GM12872 (cell line): Measurements from ENCODE around the gene VAX1.

Experiments
- TF ChIP-seq, protein P1 (sequence below): IDR thresholded peaks from 3 replicates; pipeline ENCODE4 v1.5.1; 2011; ENCODE audit warnings: low read depth, mild to moderate bottlenecking, low read length, moderate library complexity; ENCODE audit not compliant: insufficient read depth

The VAX1 gene, protein sequence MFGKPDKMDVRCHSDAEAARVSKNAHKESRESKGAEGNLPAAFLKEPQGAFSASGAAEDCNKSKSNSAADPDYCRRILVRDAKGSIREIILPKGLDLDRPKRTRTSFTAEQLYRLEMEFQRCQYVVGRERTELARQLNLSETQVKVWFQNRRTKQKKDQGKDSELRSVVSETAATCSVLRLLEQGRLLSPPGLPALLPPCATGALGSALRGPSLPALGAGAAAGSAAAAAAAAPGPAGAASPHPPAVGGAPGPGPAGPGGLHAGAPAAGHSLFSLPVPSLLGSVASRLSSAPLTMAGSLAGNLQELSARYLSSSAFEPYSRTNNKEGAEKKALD

DNA sequence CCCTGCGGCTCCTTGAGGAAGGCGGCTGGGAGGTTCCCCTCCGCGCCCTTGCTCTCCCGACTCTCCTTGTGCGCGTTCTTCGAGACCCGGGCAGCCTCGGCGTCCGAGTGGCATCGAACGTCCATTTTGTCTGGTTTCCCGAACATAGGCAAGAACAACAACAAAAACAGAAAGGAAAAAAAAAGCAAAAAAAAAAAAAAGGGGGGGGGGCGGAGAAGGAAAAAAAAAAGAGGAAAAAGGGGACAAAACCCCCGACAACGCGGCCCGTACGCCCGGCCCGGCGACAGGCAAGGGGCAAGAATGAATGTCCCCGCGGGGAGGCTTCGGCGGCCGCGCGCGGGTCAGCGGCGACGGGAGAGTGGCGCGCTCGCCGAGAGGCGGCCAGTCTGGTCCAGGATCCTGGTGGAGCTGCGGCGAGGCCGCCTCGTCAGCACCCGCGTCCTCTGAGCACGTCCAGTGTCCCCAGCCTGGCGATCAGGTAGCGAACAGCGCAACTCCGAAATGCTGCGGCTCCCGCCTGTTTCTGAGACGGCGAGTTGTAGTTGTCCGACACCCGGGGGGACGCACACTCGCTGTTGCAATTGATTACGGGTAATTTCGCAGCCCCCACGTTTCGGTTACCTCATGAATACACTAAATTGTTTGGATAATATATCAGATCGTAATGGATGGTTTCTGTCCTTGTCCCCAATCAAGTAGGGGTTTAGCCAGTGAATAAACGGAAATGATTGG is at the start of gene VAX1:
Gene VAX1, minus strand, starts transcription at position 360 of the 732 bp plus-strand sequence. Its CDS starts 214 bp downstream, at position 146.
- TF ChIP-seq, protein P1, sequence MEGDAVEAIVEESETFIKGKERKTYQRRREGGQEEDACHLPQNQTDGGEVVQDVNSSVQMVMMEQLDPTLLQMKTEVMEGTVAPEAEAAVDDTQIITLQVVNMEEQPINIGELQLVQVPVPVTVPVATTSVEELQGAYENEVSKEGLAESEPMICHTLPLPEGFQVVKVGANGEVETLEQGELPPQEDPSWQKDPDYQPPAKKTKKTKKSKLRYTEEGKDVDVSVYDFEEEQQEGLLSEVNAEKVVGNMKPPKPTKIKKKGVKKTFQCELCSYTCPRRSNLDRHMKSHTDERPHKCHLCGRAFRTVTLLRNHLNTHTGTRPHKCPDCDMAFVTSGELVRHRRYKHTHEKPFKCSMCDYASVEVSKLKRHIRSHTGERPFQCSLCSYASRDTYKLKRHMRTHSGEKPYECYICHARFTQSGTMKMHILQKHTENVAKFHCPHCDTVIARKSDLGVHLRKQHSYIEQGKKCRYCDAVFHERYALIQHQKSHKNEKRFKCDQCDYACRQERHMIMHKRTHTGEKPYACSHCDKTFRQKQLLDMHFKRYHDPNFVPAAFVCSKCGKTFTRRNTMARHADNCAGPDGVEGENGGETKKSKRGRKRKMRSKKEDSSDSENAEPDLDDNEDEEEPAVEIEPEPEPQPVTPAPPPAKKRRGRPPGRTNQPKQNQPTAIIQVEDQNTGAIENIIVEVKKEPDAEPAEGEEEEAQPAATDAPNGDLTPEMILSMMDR = no peak

DNA sequence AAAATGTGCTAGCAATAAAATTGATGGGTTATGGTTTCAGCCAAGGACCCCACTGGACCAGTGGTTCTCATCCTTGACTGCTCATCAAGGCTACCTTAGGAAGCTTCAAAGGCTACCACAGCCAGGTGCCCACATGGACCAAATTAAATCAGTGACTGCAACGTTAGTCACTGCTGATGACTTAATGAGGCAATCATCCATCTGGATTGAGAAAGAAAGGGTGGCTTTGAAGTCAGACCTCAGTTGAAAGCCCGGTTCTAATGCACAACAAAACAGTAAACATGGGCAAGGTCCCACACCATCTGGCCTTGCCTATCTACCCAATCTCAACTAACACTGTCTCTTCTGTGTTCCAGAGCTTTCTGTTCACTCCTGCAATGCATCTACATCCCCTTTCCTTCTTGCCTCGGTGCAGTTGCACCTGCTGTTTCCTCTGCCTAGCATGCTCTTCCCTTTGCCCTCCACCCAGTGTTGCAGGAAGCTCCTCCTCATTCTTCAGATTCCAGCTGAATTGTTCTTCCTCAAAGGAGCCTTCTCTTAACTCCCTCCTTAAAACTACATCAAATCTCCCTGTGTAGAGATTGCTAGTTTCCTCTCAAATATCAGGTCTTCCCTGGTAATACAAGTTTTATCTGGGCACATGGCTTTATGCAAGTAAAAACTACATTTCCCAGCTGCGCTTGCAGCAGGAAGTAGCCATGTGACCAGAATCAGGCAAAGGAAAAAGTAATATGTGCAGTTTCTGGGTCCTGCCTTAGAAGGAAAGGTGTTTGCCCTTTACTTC is 49.0 kb upstream of the VAX1 start:
- TF ChIP-seq, protein P1 = no peak

DNA sequence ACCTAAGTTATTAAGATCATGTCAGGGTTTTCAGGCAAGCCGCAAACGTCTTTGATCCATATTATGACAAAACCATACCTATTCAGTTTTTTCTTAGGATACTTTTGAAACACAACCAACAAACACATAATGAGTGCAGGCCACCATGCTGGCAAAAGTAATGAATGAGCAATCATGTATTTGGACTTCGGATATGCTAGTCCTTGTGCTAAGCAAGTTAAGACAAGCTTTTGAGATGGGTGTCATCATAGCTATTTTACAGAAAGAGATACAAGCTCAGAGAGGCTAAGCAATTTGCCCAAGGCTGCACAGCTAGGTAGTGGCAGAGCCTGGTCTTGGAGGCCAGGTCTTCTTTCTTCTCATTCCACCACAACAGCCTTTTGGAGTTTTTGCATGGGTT is 46.8 kb upstream of the VAX1 start:
- TF ChIP-seq, protein P1 = no peak

DNA sequence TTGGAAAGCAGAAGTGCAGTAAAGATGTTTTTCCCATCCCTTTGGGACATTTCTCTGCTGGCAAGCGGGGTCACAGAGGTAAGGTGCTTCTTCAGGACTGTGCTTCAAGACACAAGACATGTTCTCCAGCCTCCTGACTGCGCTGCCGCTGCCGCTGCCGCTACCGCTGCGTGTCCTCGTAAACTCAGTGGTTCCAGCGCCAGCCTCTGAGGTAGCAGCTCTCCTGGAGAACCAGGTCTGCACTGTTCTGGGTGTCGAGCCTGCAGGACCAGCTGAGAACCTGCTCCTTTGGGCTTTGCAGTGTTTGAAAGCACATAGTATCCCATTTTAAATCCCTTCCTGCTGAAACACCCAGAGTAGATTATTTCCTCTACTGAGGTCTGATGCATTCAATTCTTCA is 46.2 kb upstream of the VAX1 start:
- TF ChIP-seq, protein P1 = no peak

DNA sequence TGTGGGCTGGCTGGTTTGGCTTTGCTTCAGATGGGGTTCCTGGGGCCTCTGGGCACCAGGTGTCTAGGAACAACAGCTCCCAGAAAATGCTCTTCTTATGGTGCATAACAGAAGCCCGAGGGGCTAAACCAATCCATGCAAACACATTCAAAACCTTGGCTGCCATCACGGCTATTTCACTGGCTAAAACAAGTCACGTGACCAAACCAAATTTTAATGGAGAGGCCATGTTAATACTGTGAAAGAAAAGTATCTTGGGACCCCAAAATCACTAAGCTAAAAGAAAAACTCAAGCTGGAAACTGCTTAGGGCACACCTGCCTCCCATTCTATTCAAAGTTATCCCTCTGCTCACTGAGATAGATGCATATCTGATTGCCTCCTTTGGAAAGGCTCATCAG is 40.1 kb upstream of the VAX1 start:
- TF ChIP-seq, protein P1 = no peak

DNA sequence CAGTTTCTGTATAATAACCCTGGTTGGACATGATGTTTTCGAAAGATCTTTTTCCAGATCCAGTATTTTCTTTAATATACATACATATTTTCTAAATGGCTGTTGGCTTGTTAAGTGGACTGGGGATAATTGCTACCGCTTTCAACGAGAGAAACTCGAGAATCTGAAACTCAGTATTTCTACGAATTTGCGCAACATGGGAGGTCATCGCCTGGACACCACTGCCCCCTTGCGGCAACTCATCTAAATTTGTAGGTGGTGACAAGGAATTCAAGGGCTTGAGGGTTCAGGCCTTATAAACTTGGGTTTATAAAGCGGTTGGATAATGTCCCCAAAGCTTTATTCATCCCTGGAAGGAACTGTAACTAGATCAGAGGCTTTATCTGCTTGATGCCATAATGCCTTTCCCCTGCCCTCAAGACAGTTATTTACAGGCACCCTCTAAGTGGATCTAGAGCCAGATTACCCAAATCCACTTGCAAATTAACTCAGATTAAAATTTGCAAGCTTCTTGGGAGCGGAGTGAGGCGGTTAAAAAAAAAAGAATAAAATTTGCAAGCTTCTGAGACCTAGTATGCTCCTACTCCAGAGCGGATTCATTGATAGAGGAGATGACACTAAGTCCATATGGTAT is 37.9 kb upstream of the VAX1 start:
- TF ChIP-seq, protein P1 = peak; percentile 81

DNA sequence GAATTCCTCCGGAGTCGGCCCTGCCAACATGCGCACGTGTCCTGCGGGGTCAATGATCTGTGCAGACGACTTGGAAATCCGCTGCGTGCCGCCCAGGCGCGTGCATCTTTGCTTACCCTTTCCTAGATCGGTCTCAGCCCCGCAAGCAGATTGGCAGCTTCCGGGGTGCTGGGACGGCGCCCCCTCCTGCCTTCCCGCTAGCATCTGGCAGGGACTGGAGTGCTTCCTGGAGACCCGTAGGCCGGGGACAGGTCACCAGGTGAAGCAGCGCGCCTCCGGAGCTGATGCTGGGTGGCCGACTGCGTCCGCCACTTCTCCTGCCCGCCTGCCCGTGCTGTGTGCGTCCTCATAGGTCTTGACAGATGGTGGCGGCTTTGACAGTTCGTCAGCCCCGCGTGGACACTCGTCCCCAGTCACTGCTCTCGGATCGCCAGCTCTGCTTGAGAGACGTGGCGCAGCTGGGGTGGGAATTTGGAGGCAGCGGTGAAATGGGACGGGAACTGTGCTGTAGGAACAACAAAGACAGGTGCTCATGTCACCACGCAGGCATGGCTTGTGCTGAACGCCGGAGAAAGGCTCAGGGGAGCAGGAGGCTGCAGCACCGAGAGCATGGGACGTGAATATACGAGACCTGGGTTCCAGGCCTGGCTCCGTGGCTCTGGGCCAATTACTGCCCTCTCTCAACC is 37.3 kb upstream of the VAX1 start:
- TF ChIP-seq, protein P1 = no peak
